Mucosa of rectum (tissue), 2 donors: ENCODE measurements around the gene GPR179.

Experiments
- H3K27ac ChIP-seq, 2 donors: one replicate each; pipeline ENCODE4 v1.7.0; 2013; ENCODE audit warnings: inconsistent platforms in 2 of 2, low read depth in 2 of 2, low read length in 2 of 2
- H3K27me3 ChIP-seq, 2 donors: one replicate each; pipeline ENCODE4 v1.7.0; 2013; ENCODE audit warnings: low read length in 2 of 2; ENCODE audit not compliant: control insufficient read depth in 2 of 2, insufficient read depth in 2 of 2
- H3K36me3 ChIP-seq, 2 donors: one replicate each; pipeline ENCODE4 v1.7.0; 2013; ENCODE audit warnings: low read length in 2 of 2; ENCODE audit not compliant: control insufficient read depth in 2 of 2, insufficient read depth in 2 of 2
- H3K4me1 ChIP-seq, 2 donors: one replicate each; pipeline ENCODE4 v1.7.0; 2013; ENCODE audit warnings: low read length in 2 of 2, mild to moderate bottlenecking in 1 of 2; ENCODE audit not compliant: control insufficient read depth in 2 of 2, insufficient read depth in 2 of 2
- H3K4me3 ChIP-seq, 2 donors: one replicate each; pipeline ENCODE4 v1.7.0; 2013; ENCODE audit warnings: low read length in 2 of 2
- H3K9ac ChIP-seq, 2 donors: one replicate each; pipeline ENCODE4 v1.7.0; 2013; ENCODE audit warnings: low read length in 2 of 2, low read depth in 1 of 2, mild to moderate bottlenecking in 1 of 2
- H3K9me3 ChIP-seq, 2 donors: one replicate each; pipeline ENCODE4 v1.7.0; 2013; ENCODE audit warnings: low read length in 2 of 2; ENCODE audit not compliant: control insufficient read depth in 2 of 2
- donor health status: healthy.
- donor health status: Normal muscosa, but diverticular disease.

GPR179 gene

DNA sequence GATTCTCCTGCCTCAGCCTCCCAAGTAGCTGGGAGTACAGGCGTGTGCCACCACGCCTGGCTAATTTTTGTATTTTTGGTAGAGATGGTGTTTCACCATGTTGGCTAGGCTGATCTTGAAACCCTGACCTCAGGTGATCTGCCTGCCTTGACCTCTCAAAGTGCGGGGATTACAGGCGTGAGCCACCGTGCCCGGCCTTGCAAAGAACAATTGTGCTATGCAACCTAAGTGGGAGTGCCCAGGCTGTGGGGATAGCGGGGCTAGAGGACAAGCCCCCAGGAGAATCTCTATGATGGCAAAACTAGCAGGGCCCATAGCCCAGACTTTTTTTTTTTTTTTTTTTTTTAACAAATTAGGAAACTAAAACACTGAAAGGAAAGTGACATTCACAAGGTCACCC lies 2.0 kb upstream of the GPR179 start:
- Histone ChIP-seq H3K27ac (no peak overlapping the region), H3K9me3 (no peaks in the 10 kb centered on the region), H3K4me1 (peaks cover 0 to 2% of the 10 kb centered on the region in 2 donors), H3K9ac (no peak overlapping the region), H3K4me3 (no peak overlapping the region), H3K36me3 (no peaks in the 10 kb centered on the region), H3K27me3 (peaks cover 0 to 2% of the 10 kb centered on the region in 2 donors)

DNA sequence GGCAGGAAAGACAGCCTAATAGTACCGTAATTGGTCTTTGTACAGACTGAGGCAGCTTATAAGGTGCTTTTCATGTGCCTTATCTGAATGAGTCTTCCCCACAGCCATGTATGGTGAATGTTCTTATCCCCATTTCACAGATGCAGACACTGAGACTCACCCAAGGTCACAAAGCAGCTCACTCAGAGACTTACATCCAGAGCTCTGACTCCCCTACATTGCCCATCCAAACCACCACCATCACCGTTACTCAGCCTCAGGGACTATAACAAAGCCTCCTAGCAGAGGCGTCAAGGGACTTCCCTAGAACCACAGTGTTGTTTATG lies 627 bp upstream of the GPR179 start:
- H3K4me1 ChIP-seq: no peaks in the 10 kb centered on the region
- H3K9me3 ChIP-seq: no peaks in the 10 kb centered on the region
- no peak overlapping the region for H3K27ac ChIP-seq
- peaks cover 0 to 2% of the 10 kb centered on the region in 2 donors for H3K27me3 ChIP-seq
- H3K36me3 ChIP-seq: no peaks in the 10 kb centered on the region
- H3K9ac ChIP-seq: no peak overlapping the region
- H3K4me3 ChIP-seq: no peak overlapping the region

DNA sequence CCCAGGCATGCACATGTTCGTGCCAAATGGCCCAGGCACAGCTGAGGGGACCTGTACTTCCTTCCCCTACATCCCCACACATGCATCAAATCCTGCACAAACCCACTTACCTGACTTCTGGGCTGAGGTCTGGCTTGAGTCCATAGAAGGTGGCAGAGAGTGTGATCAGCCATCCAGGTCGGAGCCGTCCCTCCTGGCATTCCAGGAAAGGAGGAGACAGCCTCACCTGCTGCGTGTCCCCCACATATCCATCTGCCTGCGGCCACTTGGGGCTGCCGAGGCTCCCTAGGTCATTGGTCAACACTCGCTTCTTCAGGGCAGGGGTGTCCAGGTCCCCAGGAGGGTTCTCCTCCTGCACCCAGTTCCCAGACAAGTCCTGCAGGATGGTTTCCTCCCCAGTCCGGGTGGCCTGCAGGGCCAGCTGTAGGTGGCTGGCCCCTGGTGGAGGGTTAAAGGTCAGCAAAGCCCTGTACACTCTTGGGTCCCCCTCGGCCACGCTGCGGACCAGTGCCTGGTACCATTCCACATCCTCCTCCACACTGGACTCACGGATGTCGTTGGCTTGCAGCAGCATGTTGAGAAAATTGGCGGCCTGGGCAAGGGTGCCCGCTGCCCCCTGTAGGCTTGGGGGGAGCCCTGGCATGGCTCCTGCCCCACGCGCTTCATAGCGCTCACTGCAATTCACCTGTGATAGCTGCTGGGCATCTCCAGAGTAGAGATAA lies 709 bp downstream of the GPR179 start:
- peaks cover 0 to 2% of the 10 kb centered on the region in 2 donors for H3K27me3 ChIP-seq
- no peaks in the 10 kb centered on the region for H3K9me3 ChIP-seq
- H3K4me1 ChIP-seq: no peaks in the 10 kb centered on the region
- H3K9ac ChIP-seq: no peak overlapping the region
- no peak overlapping the region for H3K27ac ChIP-seq
- H3K36me3 ChIP-seq: no peaks in the 10 kb centered on the region
- no peak overlapping the region for H3K4me3 ChIP-seq

DNA sequence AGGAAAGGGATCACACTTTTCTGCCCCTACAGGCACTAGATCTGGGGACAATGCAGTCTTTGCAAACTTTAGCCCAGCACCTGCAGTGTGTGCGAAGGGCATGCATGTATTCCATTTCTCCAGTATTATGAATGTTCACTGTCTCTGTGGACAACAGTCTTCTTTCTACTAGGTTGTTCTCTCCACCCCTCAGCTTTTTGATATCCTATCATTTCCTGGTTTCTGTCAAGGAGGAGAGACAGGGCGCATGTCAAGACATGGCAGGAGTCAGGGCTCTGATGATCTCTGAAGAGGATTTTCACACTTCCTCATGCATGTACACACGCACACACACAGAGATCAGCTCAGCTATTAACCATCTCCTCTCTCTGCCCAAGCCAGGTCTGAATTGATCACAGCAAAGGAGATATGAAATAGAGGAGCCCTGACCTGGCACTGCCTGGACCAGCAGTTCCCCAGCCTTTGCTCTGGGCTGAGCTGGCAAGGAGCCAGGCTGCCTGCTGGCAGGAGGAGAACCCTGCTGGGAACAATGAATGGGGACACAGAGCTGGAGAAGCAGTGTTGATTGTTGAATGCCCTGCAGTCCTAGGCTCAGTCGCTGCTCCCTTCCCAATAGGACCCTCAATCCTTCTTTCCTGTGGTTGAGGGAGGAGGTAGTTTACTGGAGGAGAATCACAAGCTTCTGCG lies 2.6 kb downstream of the GPR179 start:
- Histone ChIP-seq H3K4me3 (no peak overlapping the region), H3K27me3 (peaks cover 0 to 2% of the 10 kb centered on the region in 2 donors), H3K36me3 (no peaks in the 10 kb centered on the region), H3K9ac (no peak overlapping the region), H3K27ac (no peak overlapping the region), H3K4me1 (no peaks in the 10 kb centered on the region), H3K9me3 (no peaks in the 10 kb centered on the region)

DNA sequence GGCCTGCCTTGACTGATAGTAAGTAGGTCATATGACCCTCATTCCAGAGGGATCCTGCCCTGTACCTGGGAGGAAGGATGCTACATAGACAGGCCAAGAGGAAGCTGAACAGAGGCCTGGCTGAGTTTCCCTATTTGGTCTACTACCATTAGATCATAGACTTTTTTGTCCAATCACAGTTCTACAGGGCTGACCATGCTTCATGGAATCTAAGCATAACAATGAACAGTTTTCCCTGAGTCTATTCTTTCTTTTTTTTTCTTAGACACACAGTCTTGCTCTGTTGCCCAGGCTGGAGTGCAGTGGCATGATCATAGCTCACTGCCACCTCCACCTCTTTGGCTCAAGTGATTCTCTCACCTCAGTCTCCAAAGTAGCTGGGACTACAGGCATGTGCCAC lies 3.9 kb downstream of the GPR179 start:
- Histone ChIP-seq H3K9me3 (no peaks in the 10 kb centered on the region), H3K27ac (no peak overlapping the region)

DNA sequence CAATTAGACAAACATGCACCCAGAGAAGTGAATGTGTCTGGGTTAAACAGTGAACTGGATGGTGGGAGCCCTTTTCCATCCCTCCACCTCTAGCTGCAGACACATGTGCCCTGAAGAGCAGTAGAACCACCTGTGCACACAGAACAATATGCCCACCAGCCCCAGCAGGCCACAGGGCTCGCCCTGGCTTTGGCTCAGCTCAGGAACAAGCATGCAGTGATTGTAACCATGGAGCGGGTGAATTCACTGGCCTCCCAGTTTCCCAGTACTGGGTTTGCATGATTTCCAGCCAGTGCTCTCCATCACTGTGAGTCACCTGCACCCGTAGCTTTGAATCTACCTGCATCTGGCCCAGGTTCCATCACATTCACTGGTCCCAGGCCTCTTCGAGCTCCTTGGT lies 5.2 kb downstream of the GPR179 start:
- H3K4me1 ChIP-seq: no peaks in the 10 kb centered on the region
- H3K9ac ChIP-seq: no peak overlapping the region
- no peak overlapping the region for H3K4me3 ChIP-seq
- H3K9me3 ChIP-seq: no peaks in the 10 kb centered on the region
- no peak overlapping the region for H3K27ac ChIP-seq
- H3K36me3 ChIP-seq: no peaks in the 10 kb centered on the region
- H3K27me3 ChIP-seq: no peaks in the 10 kb centered on the region

More for the DNA sequence above, 3.9 kb downstream of the GPR179 start:
- Histone ChIP-seq H3K4me3 (no peak overlapping the region), H3K9ac (no peak overlapping the region), H3K36me3 (no peaks in the 10 kb centered on the region), H3K27me3 (peaks cover 0 to 2% of the 10 kb centered on the region in 2 donors), H3K4me1 (no peaks in the 10 kb centered on the region)

DNA sequence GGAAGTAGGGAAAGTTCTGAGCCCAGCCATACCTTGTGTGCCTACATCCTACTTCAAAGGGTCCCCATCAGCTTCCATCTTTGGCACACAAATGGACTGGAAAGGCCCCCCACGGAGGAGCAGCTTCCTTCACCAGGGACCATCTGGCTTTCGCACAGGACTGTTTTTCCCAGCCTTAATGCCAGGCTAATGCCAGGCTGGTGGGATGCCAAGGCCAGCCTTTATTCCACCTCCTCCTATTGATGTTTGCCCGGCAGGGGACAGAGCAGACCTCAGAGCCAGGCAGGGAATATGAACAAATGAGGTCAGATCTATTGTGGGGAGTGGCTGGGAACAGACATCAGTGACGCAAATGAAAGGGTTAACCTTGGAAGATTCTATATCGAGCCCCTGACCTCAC lies 5.7 kb downstream of the GPR179 start:
- Histone ChIP-seq H3K4me3 (no peak overlapping the region), H3K9me3 (no peaks in the 10 kb centered on the region), H3K27ac (no peak overlapping the region), H3K4me1 (no peaks in the 10 kb centered on the region), H3K36me3 (no peaks in the 10 kb centered on the region), H3K27me3 (peaks cover 0 to 3% of the 10 kb centered on the region in 2 donors), H3K9ac (no peak overlapping the region)

DNA sequence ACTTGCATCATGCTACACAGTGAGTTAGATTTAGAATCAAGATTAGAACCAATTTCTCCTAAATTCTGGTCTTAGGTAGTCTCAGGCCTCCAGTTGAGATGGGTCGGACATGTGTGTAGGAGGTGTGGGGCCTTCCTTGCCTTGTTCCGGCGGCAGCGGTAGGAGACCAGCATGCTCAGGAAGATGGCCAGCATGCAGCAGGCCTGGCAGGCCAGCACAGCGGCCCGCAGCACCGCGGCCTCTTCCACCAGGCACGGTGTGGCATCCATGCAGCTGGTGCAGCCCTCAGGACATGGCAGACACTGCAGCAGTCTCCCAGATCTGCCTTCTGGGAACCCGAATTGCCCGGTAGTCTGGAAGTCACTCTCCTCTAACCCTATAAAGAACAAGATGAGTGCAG lies 6.9 kb downstream of the GPR179 start:
- Histone ChIP-seq H3K36me3 (no peaks in the 10 kb centered on the region), H3K27me3 (peaks cover 0 to 4% of the 10 kb centered on the region in 2 donors), H3K4me1 (no peaks in the 10 kb centered on the region), H3K4me3 (no peak overlapping the region), H3K27ac (no peak overlapping the region), H3K9me3 (no peaks in the 10 kb centered on the region), H3K9ac (no peak overlapping the region)

DNA sequence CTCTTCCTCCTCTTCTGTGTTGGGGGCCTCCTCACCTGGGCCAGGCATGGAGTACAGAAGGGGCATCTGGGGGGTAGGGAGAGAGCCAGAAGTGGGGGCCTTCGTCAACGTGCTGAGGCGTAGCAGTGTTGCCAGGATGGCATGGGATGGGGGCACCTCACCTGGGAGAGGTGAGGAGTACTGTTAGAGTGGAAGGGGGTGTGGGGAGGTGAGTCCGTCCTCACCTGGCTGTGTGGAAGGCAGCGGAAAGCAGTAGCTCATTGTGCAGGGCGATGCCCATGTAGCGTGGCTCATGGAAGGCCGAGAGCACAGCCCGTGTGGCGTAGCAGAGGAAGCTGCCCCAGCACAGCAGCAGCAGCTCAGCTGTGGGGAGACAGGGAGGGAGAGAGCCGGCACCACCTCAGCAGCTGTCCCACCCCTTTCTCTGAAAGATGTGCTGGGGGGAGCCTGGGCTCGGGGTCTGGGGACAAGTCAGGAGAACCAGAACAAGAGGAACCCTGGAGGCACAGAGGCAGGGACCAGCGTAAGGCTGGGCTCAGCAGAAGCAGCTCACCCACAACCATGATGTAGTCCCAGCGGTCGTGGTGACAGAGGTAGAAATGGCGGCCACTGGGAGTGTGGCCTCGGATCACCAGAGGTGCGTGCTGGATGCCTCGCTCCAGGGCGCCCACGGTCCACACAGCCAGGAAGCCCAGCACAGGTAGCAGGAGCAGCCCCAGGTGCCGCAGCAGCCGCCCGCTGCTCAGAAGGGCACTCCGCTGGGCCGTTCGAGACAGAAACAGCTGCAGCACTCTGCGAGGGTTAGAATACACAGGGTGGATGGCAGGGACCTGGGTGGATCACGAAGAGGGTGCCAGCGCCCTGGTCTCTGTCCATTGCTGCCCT lies 9.0 kb downstream of the GPR179 start:
- Histone ChIP-seq H3K9me3 (no peaks in the 10 kb centered on the region), H3K27ac (no peak overlapping the region), H3K4me1 (no peaks in the 10 kb centered on the region), H3K36me3 (no peaks in the 10 kb centered on the region), H3K4me3 (no peak overlapping the region), H3K9ac (no peak overlapping the region), H3K27me3 (peaks cover 0 to 4% of the 10 kb centered on the region in 2 donors)
